IPS-20b (cell line): ENCODE results near the gene TTYH3.
"Not testable (repeated sequence)": the region's sequence is repeated elsewhere in the genome, so short reads cannot be mapped to it uniquely, and the experiment has no call there.

Source experiments
- H3K27ac ChIP-seq: one replicate; pipeline ENCODE4 v1.5.1; 2013; ENCODE audit warnings: low read length
- H3K27me3 ChIP-seq: 2 replicates; pipeline ENCODE4 v1.6.1; 2013; ENCODE audit warnings: mild to moderate bottlenecking, low read length, inconsistent platforms; ENCODE audit not compliant: insufficient read depth
- H3K36me3 ChIP-seq: 2 replicates; pipeline ENCODE4 v1.6.1; 2013; ENCODE audit warnings: low read depth, mild to moderate bottlenecking, inconsistent platforms, low read length, moderate library complexity; ENCODE audit not compliant: insufficient read depth
- H3K4me1 ChIP-seq: 2 replicates; pipeline ENCODE4 v1.6.1; 2013; ENCODE audit warnings: mild to moderate bottlenecking, control low read depth, inconsistent platforms, low read length, moderate library complexity; ENCODE audit not compliant: insufficient read depth
- H3K4me3 ChIP-seq: 2 replicates; pipeline ENCODE4 v1.5.1; 2013; ENCODE audit warnings: mild to moderate bottlenecking, low read length, inconsistent platforms
- H3K9ac ChIP-seq: 2 replicates; pipeline ENCODE4 v1.6.1; 2013; ENCODE audit warnings: low read depth, mild to moderate bottlenecking, inconsistent platforms, low read length, moderate library complexity
- H3K9me3 ChIP-seq: 2 replicates; pipeline ENCODE4 v1.6.1; 2013; ENCODE audit warnings: mild to moderate bottlenecking, low read depth, low read length, inconsistent platforms; ENCODE audit not compliant: insufficient read depth

TTYH3 gene

GRCh38 chr7:2679135-2680127 lies 47.6 kb downstream of the TTYH3 start:
- not testable (repeated sequence) for H3K9ac ChIP-seq, H3K27me3 ChIP-seq, H3K27ac ChIP-seq, H3K4me1 ChIP-seq, H3K9me3 ChIP-seq, H3K4me3 ChIP-seq, H3K36me3 ChIP-seq

- Histone ChIP-seq H3K27ac (no peak overlapping the region), H3K4me1 (no peaks in the 10 kb centered on the region), H3K9ac (no peak overlapping the region), H3K9me3 (no peaks in the 10 kb centered on the region), H3K27me3 (no peaks in the 10 kb centered on the region), H3K36me3 (no peaks in the 10 kb centered on the region), H3K4me3 (no peak overlapping the region)
These were observed 48.5 kb downstream of the TTYH3 start for GRCh38 chr7:2680256-2680655.

GRCh38 chr7:2680792-2681490 lies 49.2 kb downstream of the TTYH3 start:
- Histone ChIP-seq H3K36me3 (no peaks in the 10 kb centered on the region), H3K4me1 (no peaks in the 10 kb centered on the region), H3K9me3 (no peaks in the 10 kb centered on the region), H3K27me3 (peaks cover 2% of the 10 kb centered on the region), H3K27ac (no peak overlapping the region), H3K4me3 (no peak overlapping the region), H3K9ac (no peak overlapping the region)

- no peak overlapping the region for H3K4me3 ChIP-seq
- H3K4me1 ChIP-seq = no peaks in the 10 kb centered on the region
- H3K36me3 ChIP-seq = no peaks in the 10 kb centered on the region
- no peaks in the 10 kb centered on the region for H3K9me3 ChIP-seq
- peaks cover 14% of the 10 kb centered on the region for H3K27me3 ChIP-seq
- H3K9ac ChIP-seq = no peak overlapping the region
- H3K27ac ChIP-seq = no peak overlapping the region
These were observed 50.4 kb downstream of the TTYH3 start for GRCh38 chr7:2681929-2682799.

GRCh38 chr7:2684501-2684900 lies 52.7 kb downstream of the TTYH3 start:
- Histone ChIP-seq H3K27ac (no peak overlapping the region), H3K4me1 (no peaks in the 10 kb centered on the region), H3K36me3 (no peaks in the 10 kb centered on the region), H3K27me3 (peaks cover 38% of the 10 kb centered on the region), H3K9me3 (no peaks in the 10 kb centered on the region), H3K4me3 (no peak overlapping the region), H3K9ac (no peak overlapping the region)

DNA sequence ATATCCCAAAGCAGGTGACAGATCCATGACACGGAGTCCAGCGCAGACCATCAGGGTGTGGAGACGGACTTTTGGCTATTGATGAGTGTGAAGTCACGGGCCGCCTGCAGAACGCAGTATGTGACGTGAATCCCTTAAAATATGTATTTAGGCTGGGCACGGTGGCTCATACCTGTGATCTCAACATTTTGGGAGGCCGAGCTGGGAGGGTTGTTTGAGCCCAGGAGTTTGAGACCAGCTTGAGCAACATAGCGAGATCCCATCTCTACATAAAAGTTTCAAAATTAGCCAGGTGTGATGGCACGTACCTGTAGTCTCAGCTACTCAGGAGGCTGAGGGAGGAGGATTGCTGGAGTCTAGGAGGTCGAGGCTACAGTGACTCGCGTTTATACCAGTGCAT lies 54.3 kb downstream of the TTYH3 start:
- Histone ChIP-seq H3K9me3 (no peaks in the 10 kb centered on the region), H3K27me3 (peaks cover 52% of the 10 kb centered on the region), H3K4me3 (no peak overlapping the region), H3K4me1 (no peaks in the 10 kb centered on the region), H3K36me3 (no peaks in the 10 kb centered on the region), H3K27ac (no peak overlapping the region), H3K9ac (no peak overlapping the region)

DNA sequence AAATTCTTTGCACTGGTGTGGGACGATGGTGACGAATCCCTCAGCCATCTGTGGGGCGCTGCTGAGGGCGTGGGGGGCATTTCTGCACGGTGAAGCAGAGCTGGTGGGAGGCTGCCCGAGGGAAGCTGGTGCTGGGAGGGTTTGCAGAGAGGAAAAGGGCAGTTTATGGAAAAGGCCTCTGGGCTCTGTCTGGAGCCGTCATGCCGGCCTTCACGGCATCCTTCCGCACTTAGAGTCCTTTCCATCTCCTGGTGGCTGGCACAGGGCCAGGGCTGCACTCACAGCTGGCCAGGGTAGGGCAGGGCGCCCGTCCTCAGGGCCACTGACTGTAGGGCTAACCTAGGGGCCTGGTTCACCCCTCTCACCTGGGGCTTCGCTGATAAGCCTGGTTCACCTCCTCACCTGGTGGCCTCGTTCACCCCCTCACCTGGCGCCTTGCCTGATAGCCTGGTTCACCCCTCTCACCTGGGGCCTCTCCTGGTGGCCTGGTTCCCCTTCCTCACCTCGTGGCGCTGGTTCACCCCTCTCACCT lies 55.6 kb downstream of the TTYH3 start:
- Histone ChIP-seq H3K9ac (no peak overlapping the region), H3K4me1 (no peaks in the 10 kb centered on the region), H3K9me3 (no peaks in the 10 kb centered on the region), H3K27me3 (peaks cover 52% of the 10 kb centered on the region), H3K36me3 (no peaks in the 10 kb centered on the region), H3K27ac (no peak overlapping the region), H3K4me3 (peak overlapping the region; percentile 43; the same call in 1 of the 2 replicates)

DNA sequence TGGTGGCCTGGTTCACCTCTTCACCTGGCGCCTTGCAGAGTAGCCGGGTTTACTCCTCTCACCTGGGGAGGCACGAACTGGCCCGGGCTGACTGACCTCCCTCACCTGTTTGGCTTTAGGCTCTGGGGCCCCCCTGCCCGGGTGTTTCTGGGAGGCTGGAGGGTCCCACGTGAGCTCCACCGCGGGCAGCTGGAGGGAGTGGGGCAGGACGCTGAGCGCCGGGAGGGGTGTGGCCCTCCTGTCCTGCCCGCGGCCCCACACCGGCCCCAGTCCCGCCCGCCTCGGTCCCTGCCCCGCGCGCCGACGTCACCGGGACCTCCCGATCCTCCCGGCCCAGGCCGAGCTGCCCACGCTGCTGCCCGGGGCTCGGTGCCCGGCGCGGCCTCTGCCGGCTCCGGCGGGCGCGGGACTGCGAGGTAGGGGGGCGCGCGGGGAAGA lies 56.1 kb downstream of the TTYH3 start, which contains the start of gene AMZ1:
Gene AMZ1, plus strand, starts transcription at position 322 of the 438 bp plus-strand sequence. CDS start 12,250 bp downstream, outside the sequence.
- Histone ChIP-seq H3K9me3 (no peaks in the 10 kb centered on the region), H3K27ac (no peak within 1 kb of the TSS), H3K27me3 (peaks cover 52% of the 10 kb centered on the region), H3K4me1 (no peaks in the 10 kb centered on the region), H3K9ac (no peak within 1 kb of the TSS; the same call in 1 of the 2 replicates), H3K36me3 (no peaks in the 10 kb centered on the region), H3K4me3 (peak within 1 kb of the TSS; percentile 43; the same call in 1 of the 2 replicates)

DNA sequence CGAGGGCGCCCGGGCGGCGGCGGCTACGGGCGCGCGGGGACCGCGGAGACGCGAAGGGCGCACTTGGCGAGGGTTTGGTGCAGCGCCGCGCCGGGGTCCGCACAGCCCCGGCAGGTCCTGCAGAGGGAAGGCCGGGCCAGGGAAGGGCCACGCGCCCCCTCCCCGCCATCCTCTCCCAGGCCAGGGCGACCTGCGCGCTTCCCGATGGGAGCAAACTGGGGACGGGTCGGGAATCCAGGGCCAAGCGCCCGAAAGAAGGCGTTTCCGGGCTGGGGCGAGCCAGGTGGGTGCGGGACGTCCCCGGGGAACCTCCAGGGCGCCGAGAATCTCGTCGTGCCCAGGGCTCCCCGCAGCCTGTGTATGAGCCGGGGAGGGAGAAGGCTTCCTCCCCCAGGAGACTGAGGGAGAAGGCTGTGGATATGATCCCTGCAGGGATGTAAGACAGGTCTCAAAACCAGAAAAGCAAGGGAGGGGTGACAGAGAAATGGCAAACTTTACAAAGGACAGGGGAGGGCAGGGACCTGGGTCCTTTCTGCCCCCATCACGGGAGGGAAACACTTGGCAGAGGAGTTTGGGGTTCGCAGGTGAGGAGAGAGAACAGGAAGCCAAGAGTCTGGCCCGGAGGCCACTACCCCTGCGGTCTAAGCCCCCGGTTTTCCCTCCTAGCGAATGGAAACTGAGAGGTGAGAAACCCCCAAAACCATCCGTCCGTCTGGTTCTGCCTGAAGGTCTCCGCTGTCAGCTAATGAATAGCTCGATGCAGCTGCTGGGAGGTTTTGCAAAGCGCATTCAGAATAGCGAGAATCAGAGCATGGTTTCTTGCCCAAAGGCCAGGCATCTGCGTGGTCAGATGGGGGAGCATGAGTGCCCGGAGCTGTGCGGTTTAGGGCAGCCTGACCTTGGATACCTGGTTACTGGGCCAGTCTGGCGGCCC lies 56.9 kb downstream of the TTYH3 start:
- no peak overlapping the region; the same call in 1 of the 2 replicates for H3K9ac ChIP-seq
- peaks cover 52% of the 10 kb centered on the region for H3K27me3 ChIP-seq

DNA sequence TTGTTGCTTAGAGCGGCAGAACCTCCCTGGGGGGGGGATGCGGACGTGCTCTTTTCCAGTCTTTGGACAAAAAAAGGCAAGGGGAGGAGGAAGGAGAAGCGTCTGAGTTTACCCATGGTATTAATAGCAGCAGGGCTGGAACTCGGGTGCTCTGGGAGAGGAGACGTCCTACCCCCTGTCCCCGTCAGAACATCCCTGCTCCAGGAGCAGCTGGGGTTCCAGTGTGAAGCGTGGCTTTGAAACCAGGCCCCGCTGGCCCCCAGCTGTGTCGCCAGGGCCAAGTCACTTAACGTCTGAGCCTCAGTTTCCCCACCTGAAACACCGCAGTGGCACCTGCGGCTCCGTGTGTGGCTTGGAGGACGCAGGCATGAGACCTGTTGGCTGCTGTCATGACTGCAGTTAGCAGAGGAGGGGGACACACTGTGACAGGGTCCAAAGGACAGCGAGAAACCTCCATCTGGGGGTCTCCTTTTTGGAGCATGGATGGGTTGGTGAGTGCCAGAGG lies 57.6 kb downstream of the TTYH3 start:
- Histone ChIP-seq H3K4me1 (no peaks in the 10 kb centered on the region), H3K27ac (no peak overlapping the region), H3K4me3 (no peak overlapping the region), H3K9me3 (no peaks in the 10 kb centered on the region), H3K36me3 (no peaks in the 10 kb centered on the region), H3K9ac (no peak overlapping the region), H3K27me3 (peaks cover 52% of the 10 kb centered on the region)

More for the DNA sequence above, 56.9 kb downstream of the TTYH3 start:
- H3K36me3 ChIP-seq = no peaks in the 10 kb centered on the region
- H3K9me3 ChIP-seq = no peaks in the 10 kb centered on the region
- H3K4me1 ChIP-seq = no peaks in the 10 kb centered on the region
- no peak overlapping the region for H3K27ac ChIP-seq
- peak overlapping the region; percentile 43; the same call in 1 of the 2 replicates for H3K4me3 ChIP-seq
